HG03025 (cell line): ENCODE measurements around the gene TPSG1.

Experiments used
- ATAC-seq: cut with Tn5 transposase; IDR thresholded peaks from one replicate; pipeline ENCODE4 v1.9.1; 2021; ENCODE audit warnings: mild to moderate bottlenecking, moderate library complexity; ENCODE audit not compliant: unreplicated experiment, low FRiP score

TPSG1 gene

GRCh38 chr16:1181404-1182315 is 43.4 kb downstream of the TPSG1 start:
- no peak for ATAC-seq

- no peak for ATAC-seq
Observed at GRCh38 chr16:1180549-1181403, 44.3 kb downstream of the TPSG1 start.

- ATAC-seq, result no peak
Observed at GRCh38 chr16:1178295-1178910, 46.7 kb downstream of the TPSG1 start.

- ATAC-seq, result no peak
Observed at GRCh38 chr16:1177750-1178149, 47.3 kb downstream of the TPSG1 start.

- ATAC-seq, result no peak
Observed at GRCh38 chr16:1177053-1177452, 48.0 kb downstream of the TPSG1 start.

- no peak for ATAC-seq
Observed at GRCh38 chr16:1176280-1176897, 48.7 kb downstream of the TPSG1 start.

GRCh38 chr16:1175566-1176279 is 49.3 kb downstream of the TPSG1 start:
- ATAC-seq, result no peak

GRCh38 chr16:1174477-1175357 is 50.4 kb downstream of the TPSG1 start:
- no peak for ATAC-seq

GRCh38 chr16:1173788-1174451 is 51.1 kb downstream of the TPSG1 start:
- no peak for ATAC-seq

GRCh38 chr16:1172651-1173050 is 52.4 kb downstream of the TPSG1 start:
- no peak for ATAC-seq

GRCh38 chr16:1171854-1172428 is 53.1 kb downstream of the TPSG1 start:
- no peak for ATAC-seq
